Hematopoietic multipotent progenitor cell treated with erythropoietin and hydrocortisone succinate and interleukin-3 and kit ligand, for 15 days (in vitro differentiated cells): Measurements from ENCODE around the gene ZFAND3.
A peak's percentile ranks its signal among the peaks of the same experiment; 100 is the strongest.

ENCODE experiments used
- DNase-seq: peaks from one replicate; pipeline ENCODE4 v3.0.0-alpha.2; 2015; ENCODE audit warnings: low spot score

Gene ZFAND3

DNA sequence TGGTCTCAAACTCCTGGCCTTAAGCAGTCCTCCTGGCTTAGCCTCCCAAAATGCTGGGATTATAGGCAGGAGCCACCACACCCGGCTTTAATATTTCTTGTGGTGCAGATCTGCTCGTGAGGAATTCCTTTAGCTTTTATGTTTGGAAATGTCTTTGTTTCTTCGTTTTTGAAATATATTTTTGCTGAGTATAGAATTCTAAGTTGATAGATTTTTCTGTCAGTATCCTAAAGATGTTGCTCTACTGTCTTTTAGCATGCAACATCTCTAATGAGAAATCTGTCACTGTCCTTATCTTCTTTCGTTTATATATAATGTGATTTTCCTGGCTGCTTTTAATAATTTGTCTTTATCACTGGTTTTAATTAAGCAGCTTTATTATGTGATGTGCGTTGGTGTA, 75.1 kb downstream of the ZFAND3 start:
- DNase-seq, result no peak

DNA sequence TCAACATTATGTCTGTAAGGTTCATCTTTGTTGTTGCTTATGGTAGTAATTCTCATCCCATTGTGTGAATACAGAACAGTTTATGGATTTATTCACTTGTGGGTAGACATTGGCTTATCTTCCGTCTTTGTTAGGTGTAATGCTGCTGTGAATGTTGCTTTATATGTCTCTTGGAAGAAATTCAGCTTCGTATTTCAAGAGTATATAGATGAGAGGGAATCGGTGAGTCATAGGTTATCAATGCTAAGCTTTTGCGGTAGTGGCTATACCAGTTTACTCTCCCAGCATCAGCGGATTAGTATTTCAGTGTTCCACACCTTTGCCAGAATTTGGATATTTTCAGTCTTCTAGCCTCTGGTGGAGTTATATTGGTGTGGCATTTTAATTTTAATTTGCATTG, 77.8 kb downstream of the ZFAND3 start:
- DNase-seq, result no peak

DNA sequence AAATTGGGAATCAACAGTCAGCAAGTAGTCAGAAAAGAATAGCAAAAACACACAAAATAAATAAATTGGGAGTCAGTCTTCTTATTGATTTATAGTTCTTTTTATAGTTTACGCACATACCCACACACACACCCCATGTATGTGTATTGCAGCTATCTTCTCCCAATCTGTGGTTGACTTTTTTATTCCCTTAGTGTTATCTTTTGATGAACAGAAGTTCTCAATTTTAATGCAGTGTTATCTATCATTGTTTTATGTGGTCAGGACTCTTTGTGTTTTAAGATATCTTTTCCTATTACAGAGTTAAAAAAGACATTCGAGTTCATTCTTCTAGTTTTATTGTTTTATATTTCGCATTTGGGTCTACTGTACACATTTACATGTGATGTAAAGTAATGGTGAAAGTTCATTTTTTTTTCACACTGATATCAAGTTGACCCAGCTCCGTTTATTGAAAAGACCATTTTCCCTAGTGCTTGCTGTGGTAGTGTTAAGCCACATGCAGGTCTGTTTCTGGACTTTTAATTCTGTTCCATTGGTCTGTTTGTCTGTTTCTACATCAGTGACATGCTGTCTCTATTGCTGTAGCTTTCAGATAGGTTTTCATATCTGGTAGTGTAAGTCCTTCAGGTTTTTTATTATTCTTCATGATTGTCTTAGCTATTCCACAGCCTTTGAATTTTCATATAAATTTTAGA, 78.4 kb downstream of the ZFAND3 start:
- DNase-seq, result no peak

DNA sequence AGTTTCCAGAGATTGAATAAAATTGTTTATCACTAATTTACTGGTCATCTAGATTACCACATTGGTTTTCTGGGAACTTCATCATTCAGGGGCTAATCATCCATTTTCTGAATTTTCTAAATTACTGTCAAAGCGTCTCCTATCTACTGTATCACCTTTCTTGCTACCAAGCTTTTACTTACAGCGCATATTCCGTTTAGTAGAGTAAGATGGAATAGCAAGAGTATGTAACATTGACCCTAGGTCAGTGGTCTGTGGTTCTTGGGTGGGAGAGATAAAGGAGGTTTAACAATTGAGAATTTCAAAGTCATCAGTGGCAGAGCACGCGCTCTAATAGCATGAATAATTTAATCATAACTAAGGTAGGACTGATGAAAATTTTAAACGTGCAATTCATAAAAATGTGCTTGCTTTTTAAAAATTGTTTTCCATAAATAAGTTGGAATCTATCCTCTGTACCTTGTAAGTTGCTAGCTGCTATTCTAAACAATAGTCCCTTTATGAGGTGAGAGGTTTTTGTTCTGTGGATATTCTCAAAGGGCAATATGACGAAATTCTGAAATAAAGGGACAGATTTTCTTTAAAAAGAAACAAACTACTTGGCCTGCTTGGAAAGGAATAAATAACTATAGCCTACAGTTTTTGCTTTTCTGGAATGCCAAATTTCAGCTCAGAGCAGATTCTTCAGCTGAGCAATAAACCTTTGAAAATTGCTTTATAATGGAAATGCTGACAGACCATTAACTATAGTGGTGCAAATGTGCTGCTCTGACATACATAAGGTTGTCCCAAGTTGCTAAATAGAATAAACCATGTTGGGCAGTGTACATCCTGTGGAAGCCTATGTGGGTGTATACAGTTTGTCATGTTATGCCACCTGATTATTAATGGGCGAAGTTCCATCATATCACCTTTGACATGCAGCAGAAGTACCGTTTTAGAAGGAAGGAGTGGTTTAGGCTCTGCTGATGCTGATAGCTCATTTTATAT, 84.1 kb downstream of the ZFAND3 start:
- peak; percentile 33 for DNase-seq

DNA sequence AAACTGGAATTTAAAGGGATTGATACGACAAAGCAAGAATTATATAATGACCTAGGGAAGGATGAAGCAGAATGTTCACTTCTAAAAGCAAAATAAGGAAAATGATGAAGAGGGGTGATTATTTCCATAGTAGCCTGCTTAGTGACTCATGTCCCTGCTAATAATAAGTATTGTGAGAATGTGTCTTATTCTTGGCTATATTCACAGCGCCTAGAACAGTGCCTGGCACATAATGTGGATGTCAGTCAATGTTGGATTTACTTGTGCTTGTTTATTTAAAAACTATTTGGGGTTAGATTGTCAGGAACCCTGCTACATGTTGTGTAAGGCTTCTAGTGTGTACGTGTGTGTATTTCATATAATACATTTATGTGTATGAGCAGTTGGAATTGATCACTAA, 85.1 kb downstream of the ZFAND3 start:
- DNase-seq, result no peak

DNA sequence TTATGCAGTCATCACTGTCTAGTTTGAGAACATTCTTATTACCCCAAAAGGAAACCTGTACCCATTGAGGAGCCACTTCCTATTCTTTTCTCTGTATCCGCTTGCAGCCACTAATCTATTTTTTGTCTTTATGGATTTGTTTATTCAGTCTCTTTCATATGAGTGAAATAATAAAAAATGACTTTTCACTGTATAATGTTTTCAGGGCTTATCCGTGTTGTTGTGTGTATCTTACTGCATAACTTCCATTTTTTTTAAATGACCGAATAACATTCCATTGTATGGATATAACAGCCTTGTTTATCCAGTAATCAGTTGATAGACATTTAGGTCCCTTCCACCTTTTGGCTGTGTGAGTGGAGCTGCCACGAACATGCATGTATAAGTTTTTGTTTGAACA, 86.6 kb downstream of the ZFAND3 start:
- no peak for DNase-seq

DNA sequence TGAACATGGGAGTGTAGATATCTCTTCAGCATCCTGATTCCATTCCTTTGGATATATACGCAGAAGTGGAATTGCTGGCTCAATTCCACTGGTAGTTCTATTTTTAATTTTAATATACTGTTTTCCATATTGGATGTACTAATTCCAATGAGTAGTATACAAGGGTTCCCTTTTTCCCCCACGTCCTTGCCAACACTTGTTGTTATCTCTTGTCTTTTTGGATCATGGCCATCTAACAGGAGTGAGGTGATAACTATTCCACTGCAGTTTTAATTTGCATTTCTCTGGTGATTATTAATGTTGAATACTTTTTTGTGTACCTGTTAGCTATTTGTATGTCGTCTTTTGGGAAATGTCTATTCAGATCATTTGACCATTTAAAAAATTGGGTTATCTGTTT, 91.5 kb downstream of the ZFAND3 start:
- no peak for DNase-seq

DNA sequence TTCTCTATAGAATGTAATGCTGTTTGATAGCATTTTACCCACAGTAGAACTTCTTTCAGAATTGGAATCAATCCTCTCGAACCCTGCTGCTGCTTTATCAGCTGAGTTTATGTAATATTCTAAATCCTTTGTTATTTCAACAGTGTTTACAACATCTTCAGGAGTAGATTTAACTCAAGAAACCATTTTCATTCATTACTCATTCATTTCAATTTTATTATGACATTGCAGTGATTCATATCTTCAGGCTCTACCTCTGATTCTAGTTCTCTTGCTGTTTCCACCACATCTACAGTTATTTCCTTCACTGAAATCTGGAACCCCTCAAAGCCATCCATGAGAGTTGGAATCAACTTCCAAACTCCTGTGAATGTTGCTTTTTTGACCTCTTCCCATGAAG, 93.7 kb downstream of the ZFAND3 start:
- DNase-seq, result no peak

DNA sequence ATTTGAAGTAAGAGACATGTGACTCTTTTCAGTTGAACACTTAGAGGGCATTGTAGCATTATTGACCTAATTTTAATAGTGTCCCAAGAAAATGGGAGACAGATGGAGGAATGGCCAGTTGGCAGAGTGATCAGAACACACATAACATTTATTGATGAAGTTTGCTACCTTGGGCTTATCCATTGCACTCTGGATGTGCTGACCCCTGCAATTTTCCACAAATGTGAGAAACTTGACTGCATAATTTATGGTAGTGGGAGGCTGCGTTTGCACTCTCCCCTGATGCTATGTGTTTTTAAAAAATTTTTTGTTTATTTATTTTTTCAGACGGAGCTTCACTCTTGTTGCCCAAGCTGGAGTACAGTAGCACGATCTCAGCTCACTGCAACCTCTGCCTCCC, 95.9 kb downstream of the ZFAND3 start:
- no peak for DNase-seq

DNA sequence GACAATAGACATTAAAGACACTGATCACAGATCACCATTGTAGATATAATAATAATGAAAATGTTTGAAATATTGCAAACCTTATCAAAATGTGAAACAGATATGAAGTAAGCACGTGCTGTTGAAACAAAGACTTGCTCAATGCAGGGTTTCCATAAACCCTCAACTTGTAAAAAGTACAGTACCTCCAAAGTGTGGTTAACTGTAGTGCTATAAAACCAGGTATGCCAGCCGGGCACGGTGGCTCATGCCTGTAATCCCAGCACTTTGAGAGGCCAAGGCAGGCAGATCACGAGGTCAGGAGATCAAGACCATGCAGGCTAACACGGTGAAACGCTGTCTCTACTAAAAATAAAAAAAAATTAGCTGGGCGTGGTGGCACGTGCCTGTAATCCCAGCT, 96.6 kb downstream of the ZFAND3 start:
- DNase-seq, result no peak

DNA sequence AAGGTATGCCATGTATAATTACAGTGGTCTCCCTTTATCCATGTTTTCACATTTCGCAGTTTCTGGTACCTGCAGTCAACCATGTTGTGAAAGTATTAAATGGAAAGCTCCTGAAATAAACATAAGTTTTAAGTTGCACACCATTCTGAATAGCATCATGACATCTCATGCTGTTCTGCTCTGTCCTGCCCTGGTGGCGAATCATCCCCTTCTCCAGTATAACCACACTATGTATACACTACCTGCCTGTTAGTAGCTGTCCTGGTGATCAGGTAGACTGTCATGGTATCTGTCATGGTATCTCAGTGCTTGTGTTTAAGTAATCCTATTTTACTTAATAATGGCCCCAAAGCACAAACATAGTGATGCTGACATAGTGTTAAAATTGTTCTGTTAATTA, 97.1 kb downstream of the ZFAND3 start:
- no peak for DNase-seq

DNA sequence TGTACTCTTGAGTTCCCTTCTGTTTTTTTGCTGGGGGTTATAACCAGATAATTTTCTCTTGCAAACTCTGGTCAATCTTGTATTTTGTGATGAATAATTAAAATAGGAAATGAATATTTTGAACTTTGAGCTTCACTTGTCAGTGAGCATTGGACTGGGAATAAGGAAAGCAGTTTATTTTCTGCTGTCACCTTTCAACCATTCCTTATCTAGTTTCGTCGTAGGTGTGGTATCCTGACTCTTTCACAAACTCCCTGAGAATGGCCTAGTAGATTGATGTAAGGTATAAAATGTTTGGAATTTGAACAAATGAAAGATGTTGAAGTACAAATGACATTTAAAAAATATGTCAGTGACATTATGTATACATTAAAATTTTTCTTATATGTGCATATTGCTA, 98.0 kb downstream of the ZFAND3 start:
- no peak for DNase-seq

DNA sequence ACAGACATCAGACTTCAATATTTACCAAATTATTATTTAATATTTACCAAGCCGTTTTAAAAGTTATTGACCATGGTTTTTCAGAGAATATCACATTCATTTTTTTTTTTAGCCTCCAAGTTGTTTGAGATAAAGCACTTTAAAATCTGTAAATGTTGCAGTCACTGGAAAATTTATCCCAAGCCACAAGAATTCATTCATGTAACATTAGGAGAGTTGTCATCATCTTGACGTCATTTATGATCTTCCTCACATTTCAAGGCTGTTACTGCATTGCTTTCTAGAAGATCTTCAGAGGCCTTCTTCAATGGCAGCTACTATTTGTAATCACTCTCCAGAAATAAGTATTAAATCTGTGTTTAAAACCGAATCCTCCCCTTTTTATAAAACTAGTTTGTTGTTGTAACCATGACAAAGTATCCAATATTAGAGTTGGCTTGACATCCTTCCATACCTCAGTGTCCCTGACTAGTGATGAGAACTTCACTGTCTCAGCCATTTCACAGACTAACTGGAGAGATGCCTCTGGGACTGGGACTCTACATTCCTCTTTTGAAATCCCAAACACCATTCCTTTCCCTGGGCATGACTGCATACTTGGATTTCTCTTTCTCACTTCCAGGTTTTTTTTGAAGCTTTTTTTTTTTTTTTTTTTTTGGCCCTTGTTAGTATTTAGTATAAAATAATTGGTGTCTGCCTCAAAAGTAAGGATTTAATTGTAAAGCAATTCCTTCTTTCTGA, 100.1 kb downstream of the ZFAND3 start:
- DNase-seq, result no peak

DNA sequence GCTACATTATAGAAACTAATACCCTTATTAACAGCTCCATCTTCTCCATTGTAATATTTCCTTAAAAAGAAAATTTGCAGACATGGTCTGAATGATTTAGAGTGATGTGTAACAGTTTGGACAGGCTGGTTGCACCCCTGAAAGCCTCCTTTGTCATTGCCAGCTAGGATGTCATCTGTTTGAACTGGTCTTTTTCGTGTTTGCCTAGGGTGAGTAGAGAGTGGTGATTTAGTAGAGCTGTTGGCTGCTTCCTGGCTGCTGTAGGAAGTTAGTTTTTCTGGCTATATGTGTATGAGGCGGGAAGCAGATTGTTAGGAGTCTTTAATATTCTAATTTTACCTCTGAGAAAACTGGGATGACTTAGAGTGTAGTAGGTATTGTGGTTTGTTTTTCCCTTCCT, 101.1 kb downstream of the ZFAND3 start:
- no peak for DNase-seq

DNA sequence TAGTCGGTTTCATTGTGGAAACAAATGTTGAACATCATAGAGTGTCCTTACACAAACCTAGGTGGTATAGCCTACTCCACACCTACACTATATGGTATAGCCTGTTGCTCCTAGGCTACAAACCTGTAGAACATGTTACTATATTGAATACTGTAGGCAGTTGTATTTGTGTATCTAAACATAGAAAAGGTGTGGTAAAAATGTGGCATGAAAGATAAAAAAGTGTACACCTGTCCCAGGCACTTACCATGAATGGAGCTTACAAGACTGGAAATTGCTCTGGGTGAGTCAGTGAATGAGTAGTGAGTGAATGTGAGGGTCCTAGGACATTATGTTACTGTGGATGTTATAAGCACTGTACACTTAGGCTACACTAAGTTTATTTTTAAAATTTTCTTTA, 103.0 kb downstream of the ZFAND3 start:
- no peak for DNase-seq

DNA sequence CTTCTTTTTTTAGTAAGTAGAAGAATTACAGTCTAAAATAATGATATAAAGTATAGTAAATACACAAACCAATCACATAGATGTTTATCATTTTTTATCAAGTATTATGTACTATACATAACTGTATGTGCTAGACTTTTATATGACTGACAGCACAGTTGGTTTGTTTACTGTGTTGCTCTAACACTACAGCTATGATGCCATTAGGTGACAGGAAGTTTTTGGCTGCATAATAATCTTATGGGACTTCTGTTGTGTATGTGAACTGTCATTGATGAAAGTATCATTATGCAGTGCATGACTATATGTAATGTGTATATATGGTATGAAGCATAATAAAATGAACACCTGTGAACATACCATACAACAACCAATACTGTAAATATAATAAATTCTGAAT, 104.0 kb downstream of the ZFAND3 start:
- no peak for DNase-seq

DNA sequence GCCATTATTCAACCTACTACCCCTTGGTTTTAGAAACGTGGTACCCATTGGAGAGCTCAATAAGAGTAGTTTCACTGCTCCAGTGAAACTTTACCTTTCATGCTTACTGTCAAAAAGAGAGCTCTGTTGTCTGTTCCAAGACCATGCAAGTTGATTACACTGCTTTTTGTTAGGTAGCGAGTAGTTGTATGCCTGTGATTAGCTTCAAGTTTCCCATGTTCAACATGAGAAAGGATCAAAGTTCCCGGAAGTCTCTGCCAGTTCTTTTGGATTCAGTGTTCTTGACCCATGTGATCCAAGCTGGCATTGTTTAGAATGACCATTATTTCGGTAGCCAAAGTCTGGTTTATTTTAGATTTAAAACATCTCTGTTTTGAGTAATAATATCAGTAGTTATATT, 107.1 kb downstream of the ZFAND3 start:
- DNase-seq, result no peak

DNA sequence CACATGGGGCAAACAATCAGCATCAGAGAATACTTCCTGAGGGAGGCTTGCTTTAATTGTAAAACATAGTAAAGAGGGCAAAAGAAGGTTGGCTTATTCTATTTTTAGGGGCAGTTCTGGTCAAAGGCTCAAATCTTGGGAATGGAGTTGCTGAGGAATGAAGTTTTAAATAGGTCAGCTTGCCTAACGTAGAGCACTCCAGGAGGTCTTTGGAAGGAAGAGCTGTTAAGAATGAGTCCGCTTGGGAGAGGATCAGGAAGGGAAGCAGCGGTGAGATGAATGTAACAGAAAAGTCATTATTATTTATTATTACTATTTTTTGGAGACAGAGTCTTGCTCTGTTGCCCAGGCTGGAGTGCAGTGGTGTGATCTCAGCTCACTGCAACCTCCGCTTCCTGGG, 108.7 kb downstream of the ZFAND3 start:
- no peak for DNase-seq

DNA sequence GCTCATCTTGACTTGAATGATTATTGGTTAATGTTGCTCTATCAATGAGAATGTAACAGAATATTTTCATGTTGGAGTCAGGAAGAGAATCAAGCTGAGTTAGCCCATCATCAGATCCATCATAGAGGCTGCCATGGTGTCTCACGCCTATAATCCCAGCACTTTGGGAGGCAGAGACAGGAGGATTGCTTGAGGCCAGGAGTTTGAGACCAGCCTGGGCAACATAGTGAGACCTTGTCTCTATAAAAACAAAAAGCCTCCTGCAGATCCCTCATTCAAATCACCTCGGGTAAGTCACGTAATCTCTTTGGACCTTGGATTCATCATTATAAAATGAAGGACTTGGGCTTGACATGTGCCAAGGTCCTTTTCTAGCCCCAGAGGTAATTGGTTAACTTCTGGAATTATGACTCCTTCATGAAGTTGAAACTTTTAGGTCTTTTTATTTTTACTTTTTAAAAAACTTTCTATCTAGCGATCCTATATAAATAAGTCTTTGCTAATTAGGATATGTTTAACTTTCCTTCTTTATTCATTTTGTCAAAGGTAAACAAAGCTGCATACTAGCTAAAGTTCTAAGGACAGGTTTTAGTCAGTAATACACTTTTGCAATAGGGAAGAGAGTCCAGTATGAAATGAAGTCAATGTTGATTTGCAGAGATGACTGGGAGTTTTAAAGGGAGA, 110.9 kb downstream of the ZFAND3 start:
- DNase-seq, result no peak

DNA sequence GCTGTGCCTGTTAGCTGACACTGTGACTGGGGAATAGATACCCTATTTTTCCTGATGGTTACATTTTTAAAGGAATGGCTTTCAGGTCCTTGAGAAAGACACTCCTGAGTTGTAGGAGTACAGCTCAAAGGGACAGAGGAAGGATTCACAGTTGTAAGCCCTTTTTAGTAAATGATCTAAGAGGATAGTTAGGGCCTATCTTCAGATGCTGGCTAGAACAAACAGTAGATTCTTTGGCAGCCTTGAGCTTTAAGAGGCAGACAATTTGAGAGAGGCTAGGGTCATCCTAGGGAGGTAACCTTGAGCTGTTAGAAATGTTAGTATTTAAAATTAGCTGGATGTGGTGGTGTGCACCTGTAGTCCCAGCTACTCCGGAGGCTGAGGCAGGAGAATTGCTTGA, 111.5 kb downstream of the ZFAND3 start:
- no peak for DNase-seq

DNA sequence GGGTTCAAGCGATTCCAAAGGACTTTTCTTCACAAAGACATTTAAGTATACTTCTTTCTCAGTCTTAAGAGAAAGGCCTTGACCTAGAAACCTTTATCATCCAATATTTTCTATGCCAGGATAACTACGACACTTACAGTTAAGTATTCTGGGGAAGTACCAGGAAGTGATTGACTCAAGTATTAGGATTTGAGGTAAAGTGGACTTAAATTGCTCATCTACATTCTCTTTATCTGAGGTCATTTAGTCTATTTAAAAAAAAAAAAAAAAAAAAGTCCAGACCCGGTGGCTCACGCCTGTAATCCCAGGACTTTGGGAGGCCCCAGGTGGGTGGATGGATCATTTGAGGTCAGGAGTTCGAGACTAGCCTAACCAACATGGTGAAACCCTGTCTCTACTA, 114.7 kb downstream of the ZFAND3 start:
- no peak for DNase-seq

DNA sequence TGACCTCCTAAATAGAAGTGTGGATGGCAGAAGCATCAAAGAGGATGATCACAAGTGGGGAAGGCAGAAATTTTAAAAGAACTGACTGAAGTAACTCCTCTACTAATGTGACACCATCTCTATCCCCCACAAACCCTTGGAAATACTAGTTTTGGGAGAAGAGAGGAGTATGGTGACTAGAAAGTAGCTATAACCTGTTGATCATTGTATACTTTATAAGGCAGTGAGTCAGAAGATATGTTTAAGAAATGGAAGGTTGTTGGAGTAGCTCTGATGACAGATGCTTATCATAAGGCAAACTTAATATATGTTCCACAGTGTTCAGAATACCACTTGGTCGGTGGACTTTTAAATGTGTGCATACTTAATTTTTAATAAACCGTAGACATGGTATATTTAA, 116.6 kb downstream of the ZFAND3 start:
- no peak for DNase-seq
